Fibroblast of pulmonary artery (primary cell): ENCODE data around the gene SPANXC.

Source experiments
- DNase-seq: peaks from one replicate; pipeline ENCODE4 v3.0.0-alpha.2; 2010; ENCODE audit warnings: low read depth
- H3K4me3 ChIP-seq: replicated peaks from 2 replicates; pipeline ENCODE4 v1.5.1; 2011; ENCODE audit warnings: low read depth, mild to moderate bottlenecking, control low read depth, low read length, moderate library complexity
- CTCF ChIP-seq: IDR thresholded peaks from 2 replicates; pipeline ENCODE4 v1.5.1; 2011; ENCODE audit warnings: mild to moderate bottlenecking, control low read depth, low read length, inconsistent platforms; ENCODE audit errors: missing control alignments

SPANXC gene

GRCh38 chrX:141201962-141202361 is 40.4 kb downstream of the SPANXC start:
- TF ChIP-seq CTCF, result no peak
- DNase-seq, result no peak
- H3K4me3 ChIP-seq, result no peak overlapping the region
